GM11168 (cell line): ENCODE data around the gene DGCR2.
"Not testable (repeated sequence)": the region's sequence is repeated elsewhere in the genome, so short reads cannot be mapped to it uniquely, and the experiment has no call there.

Source experiments
- in situ Hi-C: fragments of 300-500 bp; cut with MboI; formaldehyde crosslinking; loops from one replicate; pipeline ENCODE4 v1.12.0; 2022; ENCODE audit warnings: low sequenced_read_pairs; ENCODE audit not compliant: unreplicated experiment

DGCR2 gene

DNA sequence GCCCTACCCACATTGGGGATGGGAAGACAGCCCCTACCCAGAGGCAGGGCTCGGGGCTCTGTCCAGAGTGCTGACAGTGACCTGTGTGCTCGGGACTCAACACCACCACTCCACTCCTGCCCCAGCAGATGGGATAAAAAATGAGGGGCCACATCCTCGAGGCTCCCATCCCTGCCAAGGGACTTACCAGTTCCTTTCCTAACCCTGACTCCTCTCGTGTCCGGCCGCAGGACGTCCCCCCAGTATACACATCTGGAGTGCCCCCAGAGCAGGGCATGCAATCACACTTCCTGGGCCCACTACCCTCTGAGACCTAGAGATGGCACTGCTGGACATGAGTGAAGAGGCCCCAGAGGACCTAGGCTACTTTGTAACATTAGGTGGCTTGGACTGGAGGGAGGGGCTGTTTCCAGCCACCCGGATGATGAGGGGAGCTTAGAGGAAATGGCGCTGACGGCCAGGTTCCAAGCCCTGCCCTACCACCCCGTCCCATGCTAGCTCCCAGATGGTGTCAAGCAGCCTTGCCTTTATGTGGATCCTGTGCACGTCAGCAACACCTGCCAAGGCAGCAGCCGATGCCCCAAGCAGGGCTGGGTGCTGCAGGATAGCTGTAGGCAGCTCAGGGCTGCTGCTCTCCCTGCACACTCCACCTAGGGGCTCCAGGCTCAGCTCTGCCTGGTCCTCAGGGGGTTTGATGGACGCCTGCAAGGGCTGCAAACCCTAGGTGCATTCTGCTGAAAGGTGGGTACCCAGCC, 86.6 kb downstream of the DGCR2 start:
- in situ Hi-C loops: loop anchor here (10.0 kb wide), 1 partner anchor 401 kb away; a partner anchor contains a TSS

GRCh38 chr22:19035126-19035473, 87.1 kb downstream of the DGCR2 start:
- in situ Hi-C loops: loop anchor here (10.0 kb wide), 1 partner anchor 400 kb away; a partner anchor contains a TSS

DNA sequence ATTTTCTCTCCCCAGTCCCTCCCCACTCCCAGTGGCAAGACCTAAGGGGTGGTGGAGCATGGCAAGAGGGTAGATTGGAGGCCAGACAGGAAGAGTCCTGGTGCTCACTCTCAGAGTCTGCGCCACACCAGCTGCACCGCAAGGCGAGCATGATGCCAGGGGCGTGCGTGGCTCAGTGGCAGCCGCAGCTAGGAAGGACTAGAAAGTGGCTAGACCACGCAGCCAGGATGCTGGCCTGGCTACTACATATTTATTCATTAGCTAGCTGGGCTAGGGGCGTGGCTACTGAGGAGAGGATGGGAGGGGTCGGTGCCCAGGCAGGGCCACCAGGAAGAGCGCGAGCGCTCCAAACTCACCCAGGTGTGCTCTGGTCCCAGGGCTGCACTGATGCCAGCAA, 87.5 kb downstream of the DGCR2 start:
- in situ Hi-C loops: loop anchor here (10.0 kb wide), 1 partner anchor 400 kb away; a partner anchor contains a TSS

DNA sequence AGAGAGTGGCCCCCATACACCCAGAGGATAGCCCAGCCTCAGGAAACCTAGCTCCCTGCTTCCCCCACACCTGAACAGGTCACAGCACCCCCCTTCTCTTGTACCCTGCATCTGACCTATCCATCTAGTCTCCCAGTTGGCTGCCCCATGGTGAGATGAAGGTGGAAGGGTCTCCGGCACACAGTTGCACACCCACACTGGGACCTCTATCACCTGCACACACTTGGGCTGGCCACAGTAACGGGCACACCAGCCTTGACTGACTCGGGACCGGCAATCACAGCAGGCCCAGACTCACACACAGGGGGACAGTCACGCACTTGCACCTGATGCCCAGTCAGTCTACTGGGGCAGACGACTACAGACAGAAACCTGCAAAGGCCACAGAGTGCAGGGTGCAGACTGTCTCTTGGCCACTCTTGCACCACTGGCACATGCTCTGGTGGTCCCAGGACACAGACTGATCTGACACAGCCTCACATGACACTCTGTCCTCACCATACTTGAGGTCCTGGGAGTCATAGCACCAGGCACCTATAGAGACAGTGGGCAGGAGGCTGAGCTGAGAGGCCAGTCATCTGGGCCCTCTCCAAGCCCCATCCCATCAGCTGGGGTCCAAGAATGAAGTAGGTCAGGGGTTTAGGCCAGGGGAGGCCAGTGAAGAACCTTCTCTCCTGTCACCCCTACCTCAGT, 88.0 kb downstream of the DGCR2 start:
- in situ Hi-C loops: loop anchor here (10.0 kb wide), 1 partner anchor 399 kb away; a partner anchor contains a TSS

DNA sequence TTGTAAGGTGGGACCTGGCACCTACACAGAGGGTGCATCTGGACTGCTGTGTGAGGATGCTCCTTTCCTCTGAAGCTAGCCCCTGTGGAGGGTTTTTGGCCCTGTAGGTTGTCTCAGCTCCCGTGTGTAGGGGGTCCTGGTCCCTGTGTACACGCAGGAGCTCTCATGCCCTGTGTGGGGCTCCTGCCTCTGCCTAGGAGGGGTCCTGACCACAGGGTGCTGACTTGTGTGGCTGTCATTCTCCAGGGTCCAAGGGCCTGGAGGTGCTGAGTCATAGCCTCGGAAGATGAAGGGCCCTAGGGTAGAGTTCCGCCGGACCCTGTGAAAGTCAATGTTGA, 88.7 kb downstream of the DGCR2 start:
- in situ Hi-C loops: loop anchor here (10.0 kb wide), 1 partner anchor 399 kb away; a partner anchor contains a TSS

GRCh38 chr22:19032898-19033567, 89.2 kb downstream of the DGCR2 start:
- in situ Hi-C loops: loop anchor here (10.0 kb wide), 1 partner anchor 398 kb away; a partner anchor contains a TSS

GRCh38 chr22:19032156-19032785, 89.9 kb downstream of the DGCR2 start:
- in situ Hi-C loops: loop anchor here (10.0 kb wide), 1 partner anchor 397 kb away; a partner anchor contains a TSS

DNA sequence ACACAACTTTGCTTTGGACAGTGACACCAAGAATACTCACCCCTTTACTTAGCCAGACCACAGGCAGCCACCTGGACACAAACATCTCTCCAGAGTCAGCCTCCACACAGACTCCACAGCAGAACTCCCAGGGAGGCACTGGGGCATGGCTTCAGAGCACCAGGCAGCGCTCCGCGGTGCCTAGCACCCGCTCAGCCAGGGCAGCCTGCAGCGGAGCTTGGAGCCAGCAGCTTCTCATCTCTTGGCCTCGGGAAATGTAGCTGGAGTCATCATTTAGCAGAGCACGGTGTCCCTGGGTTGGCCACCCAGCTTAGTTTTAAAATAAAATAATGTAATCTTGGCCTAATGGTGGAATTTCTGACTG, 91.3 kb downstream of the DGCR2 start:
- in situ Hi-C loops: loop anchor here (10.0 kb wide), 1 partner anchor 396 kb away; a partner anchor contains a TSS

DNA sequence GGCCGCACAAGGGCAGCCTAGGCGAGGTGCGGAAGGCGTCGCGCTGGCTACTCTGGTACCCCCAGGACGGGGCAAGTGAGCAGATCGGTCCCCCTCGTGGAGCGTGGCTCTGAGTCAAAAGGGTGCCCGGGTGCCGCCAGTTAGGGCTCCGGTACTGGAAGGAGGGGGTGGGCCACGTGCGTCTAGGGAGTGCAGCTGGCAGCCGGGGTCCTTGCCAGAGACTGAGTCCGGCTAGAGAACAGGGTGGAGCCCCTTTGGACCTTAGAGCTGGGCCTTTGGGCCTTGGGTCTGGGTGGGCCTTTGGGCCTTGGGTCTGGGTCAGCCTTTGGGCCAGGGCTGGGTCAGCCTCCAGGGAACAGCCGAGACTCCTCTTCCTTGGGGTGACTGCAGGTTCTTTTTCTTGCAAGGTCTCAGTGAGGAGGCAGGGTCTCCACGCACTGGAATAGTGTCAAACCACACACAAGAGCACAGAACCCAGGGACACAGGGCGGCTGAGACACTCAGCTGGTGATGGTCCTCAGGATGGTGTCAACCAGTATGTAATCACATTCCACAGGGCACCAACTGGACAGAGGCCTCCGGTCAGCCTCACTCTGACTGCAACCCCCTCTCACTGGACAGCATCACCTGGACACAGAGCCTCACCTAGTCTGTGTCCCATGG, 91.9 kb downstream of the DGCR2 start:
- in situ Hi-C loops: loop anchor here (10.0 kb wide), 1 partner anchor 396 kb away; a partner anchor contains a TSS

- in situ Hi-C loops: loop anchor here (10.0 kb wide), 1 partner anchor 395 kb away; a partner anchor contains a TSS
Observed at GRCh38 chr22:19029113-19030103, 92.8 kb downstream of the DGCR2 start.

GRCh38 chr22:19028060-19028455, 94.2 kb downstream of the DGCR2 start:
- in situ Hi-C loops: not testable (repeated sequence)

GRCh38 chr22:19027371-19028059, 94.7 kb downstream of the DGCR2 start:
- in situ Hi-C loops: not testable (repeated sequence)

DNA sequence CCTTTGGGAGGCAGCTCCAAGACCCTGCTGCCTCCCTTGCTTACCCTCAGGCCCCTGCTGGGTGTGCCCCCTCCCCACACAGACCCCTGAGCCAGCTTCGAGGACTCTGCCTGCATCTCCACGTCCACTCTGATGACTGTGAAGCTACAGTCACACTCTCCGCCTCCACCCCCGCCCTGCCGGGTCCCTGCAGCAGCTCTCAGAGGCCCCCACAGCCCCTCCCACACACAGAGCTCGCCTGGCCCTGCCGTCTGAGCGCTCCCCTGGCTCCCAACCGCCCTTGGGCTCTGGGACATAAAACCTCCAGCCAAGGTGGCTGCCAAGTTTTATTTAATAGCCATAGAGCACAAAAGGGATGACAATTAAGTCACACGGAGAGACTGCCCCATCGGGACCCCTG, 96.1 kb downstream of the DGCR2 start:
- in situ Hi-C loops: not testable (repeated sequence)

DNA sequence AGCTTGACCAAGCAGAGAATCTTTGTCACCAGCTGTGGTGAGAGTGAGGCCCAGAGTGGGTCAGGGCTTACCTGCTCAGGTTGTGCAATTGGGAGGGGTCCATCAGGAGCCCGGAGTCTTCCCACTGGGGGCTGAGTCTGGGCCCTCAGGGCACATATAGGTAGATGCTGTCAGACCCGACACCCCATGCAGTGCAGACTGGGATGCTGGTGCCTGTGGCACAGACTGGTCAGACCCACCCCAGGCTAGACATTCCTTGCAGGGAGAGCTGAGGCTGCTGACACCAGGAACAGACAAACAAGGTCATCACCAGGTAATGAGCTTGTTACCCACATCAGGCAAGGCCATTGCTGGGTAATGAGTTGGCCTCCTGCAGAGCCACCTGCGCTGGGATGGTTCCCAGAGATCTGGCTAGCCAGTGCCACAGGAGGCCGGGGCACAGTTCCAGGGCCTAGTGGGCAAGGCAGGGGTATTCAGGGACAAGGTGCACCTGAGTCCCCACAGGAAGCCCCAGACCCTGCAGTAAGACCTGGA, 97.2 kb downstream of the DGCR2 start:
- in situ Hi-C loops: not testable (repeated sequence)

DNA sequence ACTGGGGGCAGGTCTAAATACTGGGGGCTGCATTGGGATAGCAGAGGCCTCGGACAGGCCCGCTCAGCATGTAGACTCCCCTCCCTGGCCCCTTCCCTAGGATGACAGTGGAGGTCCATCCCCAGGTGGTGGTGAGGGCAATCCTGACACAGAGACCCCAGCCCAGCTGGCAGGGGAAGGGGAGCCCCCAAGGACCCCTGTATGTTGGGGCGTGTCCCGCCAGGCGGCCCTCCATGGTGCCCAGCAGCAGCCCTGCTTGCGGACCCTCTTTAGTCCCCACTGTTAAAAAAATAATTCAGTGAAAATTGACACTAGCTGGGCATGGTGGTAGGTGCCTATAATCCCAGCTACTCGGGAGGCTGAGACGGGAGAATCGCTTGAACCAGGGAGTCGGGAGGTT, 98.3 kb downstream of the DGCR2 start:
- in situ Hi-C loops: not testable (repeated sequence)

DNA sequence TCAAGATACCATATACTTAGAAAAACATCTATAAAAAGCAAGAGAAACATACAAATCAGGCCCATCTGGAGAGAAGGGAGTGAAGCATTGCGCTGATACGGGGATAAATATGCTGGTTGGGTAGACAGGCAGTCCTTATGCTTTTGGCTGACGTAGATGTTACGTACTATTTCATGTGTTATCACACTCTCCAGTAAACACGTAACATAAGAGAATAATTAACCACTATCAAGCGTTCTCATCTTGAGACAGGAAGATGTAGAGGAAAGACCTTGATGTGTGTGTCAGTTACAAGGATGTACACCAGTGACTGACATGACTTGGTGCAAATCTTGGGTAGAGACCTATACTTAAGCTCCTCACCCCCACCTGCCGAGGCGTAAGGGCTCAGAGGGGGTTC, 99.5 kb downstream of the DGCR2 start:
- in situ Hi-C loops: no loop called here

DNA sequence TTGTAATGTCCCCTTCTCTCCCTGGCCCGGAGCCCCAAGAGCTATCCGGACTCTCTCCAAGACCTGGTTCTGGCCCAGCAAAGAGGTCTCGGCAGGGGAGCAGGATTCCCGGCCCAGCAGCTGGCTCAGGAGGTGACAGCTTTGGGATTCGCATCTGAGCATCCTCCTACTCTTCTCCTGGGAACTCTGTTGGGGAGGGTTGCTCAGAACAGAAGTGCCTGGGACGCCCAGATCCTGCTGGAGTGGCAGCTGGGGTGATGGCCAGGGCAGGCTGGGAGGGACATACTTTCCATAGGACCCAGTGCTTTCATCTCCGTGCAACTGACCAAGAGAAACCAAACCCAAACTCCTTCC, 102.6 kb downstream of the DGCR2 start:
- in situ Hi-C loops: no loop called here
